Measurements from ENCODE around the gene SCO2. TPM values are rescaled to one million over a fixed set of nuclear protein-coding genes. Genes with fewer than 3 reads are reported as not detected.
A peak's percentile ranks its signal among the peaks of the same experiment; 100 is the strongest.

The SCO2 gene
- total and polyA plus RNA-seq, 2 of the 13 experiments (the other 11 are each of a cell fraction or from before 2014, with no cell fraction given), result 0.32 to 3.7 TPM

DNA sequence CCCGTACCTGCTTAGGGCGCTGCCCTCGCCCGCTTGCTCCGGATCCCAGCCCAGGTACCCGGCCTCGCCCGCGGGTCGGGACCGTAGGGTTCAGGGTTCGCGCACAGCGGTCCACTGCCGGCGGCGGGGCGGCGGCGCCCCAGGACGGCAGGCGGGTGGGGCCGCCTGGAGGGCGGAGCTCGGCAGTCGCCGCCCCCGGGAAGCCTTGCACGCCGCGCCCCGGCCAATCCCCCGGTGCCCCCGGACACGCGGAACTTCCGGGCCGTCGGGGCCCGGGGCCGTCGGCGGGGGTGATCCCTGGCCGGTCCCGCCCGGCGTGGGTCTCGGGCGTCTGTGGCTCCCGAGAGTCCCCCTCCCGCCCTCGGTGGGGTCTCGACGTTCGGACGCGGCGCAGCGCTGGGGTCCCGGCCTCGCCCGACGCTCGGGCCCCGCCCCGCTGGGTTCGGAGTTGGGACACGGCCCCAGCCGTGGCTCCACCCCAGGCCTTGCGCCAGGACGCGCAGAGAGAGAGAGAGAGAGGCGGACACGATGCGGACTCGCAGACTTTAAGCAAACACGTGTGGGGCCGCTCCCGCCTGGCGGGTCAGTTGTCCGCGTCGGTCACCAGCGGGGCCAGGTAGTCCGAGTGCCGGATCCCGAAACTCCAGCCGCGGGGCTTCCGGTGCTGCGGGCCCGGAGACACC is 4.6 kb upstream of the SCO2 start, which contains the start of gene TYMP (continued):
- TF ChIP-seq, protein P1, sequence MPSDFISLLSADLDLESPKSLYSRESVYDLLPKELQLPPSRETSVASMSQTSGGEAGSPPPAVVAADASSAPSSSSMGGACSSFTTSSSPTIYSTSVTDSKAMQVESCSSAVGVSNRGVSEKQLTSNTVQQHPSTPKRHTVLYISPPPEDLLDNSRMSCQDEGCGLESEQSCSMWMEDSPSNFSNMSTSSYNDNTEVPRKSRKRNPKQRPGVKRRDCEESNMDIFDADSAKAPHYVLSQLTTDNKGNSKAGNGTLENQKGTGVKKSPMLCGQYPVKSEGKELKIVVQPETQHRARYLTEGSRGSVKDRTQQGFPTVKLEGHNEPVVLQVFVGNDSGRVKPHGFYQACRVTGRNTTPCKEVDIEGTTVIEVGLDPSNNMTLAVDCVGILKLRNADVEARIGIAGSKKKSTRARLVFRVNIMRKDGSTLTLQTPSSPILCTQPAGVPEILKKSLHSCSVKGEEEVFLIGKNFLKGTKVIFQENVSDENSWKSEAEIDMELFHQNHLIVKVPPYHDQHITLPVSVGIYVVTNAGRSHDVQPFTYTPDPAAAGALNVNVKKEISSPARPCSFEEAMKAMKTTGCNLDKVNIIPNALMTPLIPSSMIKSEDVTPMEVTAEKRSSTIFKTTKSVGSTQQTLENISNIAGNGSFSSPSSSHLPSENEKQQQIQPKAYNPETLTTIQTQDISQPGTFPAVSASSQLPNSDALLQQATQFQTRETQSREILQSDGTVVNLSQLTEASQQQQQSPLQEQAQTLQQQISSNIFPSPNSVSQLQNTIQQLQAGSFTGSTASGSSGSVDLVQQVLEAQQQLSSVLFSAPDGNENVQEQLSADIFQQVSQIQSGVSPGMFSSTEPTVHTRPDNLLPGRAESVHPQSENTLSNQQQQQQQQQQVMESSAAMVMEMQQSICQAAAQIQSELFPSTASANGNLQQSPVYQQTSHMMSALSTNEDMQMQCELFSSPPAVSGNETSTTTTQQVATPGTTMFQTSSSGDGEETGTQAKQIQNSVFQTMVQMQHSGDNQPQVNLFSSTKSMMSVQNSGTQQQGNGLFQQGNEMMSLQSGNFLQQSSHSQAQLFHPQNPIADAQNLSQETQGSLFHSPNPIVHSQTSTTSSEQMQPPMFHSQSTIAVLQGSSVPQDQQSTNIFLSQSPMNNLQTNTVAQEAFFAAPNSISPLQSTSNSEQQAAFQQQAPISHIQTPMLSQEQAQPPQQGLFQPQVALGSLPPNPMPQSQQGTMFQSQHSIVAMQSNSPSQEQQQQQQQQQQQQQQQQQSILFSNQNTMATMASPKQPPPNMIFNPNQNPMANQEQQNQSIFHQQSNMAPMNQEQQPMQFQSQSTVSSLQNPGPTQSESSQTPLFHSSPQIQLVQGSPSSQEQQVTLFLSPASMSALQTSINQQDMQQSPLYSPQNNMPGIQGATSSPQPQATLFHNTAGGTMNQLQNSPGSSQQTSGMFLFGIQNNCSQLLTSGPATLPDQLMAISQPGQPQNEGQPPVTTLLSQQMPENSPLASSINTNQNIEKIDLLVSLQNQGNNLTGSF (CRISPR knock-in tag; IDR thresholded peaks at IDR 0.05), result peak; percentile 55; the same call in 1 of the 2 replicates
- TF ChIP-seq SMAD1 (CRISPR knock-in tag; IDR thresholded peaks at IDR 0.05; ENCODE audit: borderline replicate concordance, low read depth) (no peak; the same call in 1 of the 2 replicates), KDM3A (CRISPR knock-in tag; IDR thresholded peaks at IDR 0.05; ENCODE audit: low read depth) (0 out of 2 replicates have a peak, but pooled peaks have one; percentile 22), ZNF747 (CRISPR knock-in tag; IDR thresholded peaks at IDR 0.05; ENCODE audit: borderline replicate concordance) (no peak), PHF20 (CRISPR knock-in tag; IDR thresholded peaks at IDR 0.05) (peak; percentile 65; the same call in 1 of the 2 replicates), ZNF296 (CRISPR knock-in tag; conservative IDR thresholded peaks at IDR 0.05) (peak; percentile 47; the same call in 1 of the 2 replicates), ZNF776 (CRISPR knock-in tag; IDR thresholded peaks at IDR 0.05) (no peak; the same call in 1 of the 2 replicates), ZNF629 (CRISPR knock-in tag; conservative IDR thresholded peaks at IDR 0.05) (peak; percentile 49; the same call in 1 of the 2 replicates), ZNF660 (CRISPR knock-in tag; IDR thresholded peaks at IDR 0.05; ENCODE audit: borderline replicate concordance, low read depth) (no peak), ZNF260 (CRISPR knock-in tag; IDR thresholded peaks at IDR 0.05; ENCODE audit: borderline replicate concordance, low read depth) (no peak), NFYC (CRISPR knock-in tag; IDR thresholded peaks at IDR 0.05) (no peak), ZNF510 (CRISPR knock-in tag; IDR thresholded peaks at IDR 0.05; ENCODE audit: low read depth) (0 out of 2 replicates have a peak, but pooled peaks have one; percentile 77), POLR2A (IDR thresholded peaks at IDR 0.05; ENCODE audit: insufficient read depth in 1 of 2, low read depth in 2 of 2, low read length in 2 of 2) (0 out of 4 replicates have a peak, but pooled peaks of 1 of the 2 experiments have one; percentile 36)
- TF ChIP-seq, protein P2, sequence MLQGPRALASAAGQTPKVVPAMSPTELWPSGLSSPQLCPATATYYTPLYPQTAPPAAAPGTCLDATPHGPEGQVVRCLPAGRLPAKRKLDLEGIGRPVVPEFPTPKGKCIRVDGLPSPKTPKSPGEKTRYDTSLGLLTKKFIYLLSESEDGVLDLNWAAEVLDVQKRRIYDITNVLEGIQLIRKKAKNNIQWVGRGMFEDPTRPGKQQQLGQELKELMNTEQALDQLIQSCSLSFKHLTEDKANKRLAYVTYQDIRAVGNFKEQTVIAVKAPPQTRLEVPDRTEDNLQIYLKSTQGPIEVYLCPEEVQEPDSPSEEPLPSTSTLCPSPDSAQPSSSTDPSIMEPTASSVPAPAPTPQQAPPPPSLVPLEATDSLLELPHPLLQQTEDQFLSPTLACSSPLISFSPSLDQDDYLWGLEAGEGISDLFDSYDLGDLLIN (CRISPR knock-in tag; IDR thresholded peaks at IDR 0.05; ENCODE audit: borderline replicate concordance), result peak; percentile 95
- TF ChIP-seq, protein P3, sequence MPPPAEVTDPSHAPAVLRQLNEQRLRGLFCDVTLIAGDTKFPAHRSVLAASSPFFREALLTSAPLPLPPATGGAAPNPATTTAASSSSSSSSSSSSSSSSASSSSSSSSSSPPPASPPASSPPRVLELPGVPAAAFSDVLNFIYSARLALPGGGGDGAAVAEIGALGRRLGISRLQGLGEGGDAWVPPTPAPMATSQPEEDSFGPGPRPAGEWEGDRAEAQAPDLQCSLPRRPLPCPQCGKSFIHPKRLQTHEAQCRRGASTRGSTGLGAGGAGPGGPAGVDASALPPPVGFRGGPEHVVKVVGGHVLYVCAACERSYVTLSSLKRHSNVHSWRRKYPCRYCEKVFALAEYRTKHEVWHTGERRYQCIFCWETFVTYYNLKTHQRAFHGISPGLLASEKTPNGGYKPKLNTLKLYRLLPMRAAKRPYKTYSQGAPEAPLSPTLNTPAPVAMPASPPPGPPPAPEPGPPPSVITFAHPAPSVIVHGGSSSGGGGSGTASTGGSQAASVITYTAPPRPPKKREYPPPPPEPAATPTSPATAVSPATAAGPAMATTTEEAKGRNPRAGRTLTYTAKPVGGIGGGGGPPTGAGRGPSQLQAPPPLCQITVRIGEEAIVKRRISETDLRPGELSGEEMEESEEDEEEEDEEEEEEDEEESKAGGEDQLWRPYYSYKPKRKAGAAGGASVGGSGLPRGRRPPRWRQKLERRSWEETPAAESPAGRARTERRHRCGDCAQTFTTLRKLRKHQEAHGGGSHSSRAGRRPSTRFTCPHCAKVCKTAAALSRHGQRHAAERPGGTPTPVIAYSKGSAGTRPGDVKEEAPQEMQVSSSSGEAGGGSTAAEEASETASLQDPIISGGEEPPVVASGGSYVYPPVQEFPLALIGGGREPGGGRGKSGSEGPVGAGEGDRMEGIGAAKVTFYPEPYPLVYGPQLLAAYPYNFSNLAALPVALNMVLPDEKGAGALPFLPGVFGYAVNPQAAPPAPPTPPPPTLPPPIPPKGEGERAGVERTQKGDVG (CRISPR knock-in tag; IDR thresholded peaks at IDR 0.05; ENCODE audit: borderline replicate concordance), result no peak

Data from HepG2 (cell line).